GM19438 (cell line): ENCODE measurements around the gene AIFM3.
"Not testable (repeated sequence)": the region's sequence is repeated elsewhere in the genome, so short reads cannot be mapped to it uniquely, and the experiment has no call there.

ENCODE experiments used
- ATAC-seq: cut with Tn5 transposase; IDR thresholded peaks from one replicate; pipeline ENCODE4 v1.9.1; 2021; ENCODE audit warnings: low read depth; ENCODE audit not compliant: unreplicated experiment

The AIFM3 gene

GRCh38 chr22:20999350-21000206, 32.5 kb downstream of the AIFM3 start:
- ATAC-seq: no peak

GRCh38 chr22:21000207-21000986, 33.3 kb downstream of the AIFM3 start:
- ATAC-seq: no peak

- ATAC-seq: no peak
Observed at GRCh38 chr22:21000987-21001600, 34.0 kb downstream of the AIFM3 start.

GRCh38 chr22:21001601-21002325, 34.7 kb downstream of the AIFM3 start, which contains the start of gene THAP7:
Gene THAP7 (minus strand): TSS chr22:21002118. CDS start chr22:21001911, 207 bp downstream.
- ATAC-seq: peak; percentile 83

- ATAC-seq: no peak
Observed at GRCh38 chr22:21003782-21004181, 36.7 kb downstream of the AIFM3 start.

- not testable (repeated sequence) for ATAC-seq
Observed at GRCh38 chr22:21009208-21009607, 42.2 kb downstream of the AIFM3 start.

- no peak for ATAC-seq
Observed at GRCh38 chr22:21009638-21010425, 42.8 kb downstream of the AIFM3 start.

- ATAC-seq: no peak
Observed at GRCh38 chr22:21010426-21011113, 43.5 kb downstream of the AIFM3 start.

- ATAC-seq: no peak
Observed at GRCh38 chr22:21012446-21013407, 45.7 kb downstream of the AIFM3 start.

GRCh38 chr22:21013657-21014201, 46.7 kb downstream of the AIFM3 start:
- no peak for ATAC-seq

GRCh38 chr22:21014202-21014725, 47.2 kb downstream of the AIFM3 start:
- peak; percentile 85 for ATAC-seq

- ATAC-seq: no peak
Observed at GRCh38 chr22:21014726-21015465, 47.8 kb downstream of the AIFM3 start, which contains the start of gene P2RX6. Gene P2RX6 (plus strand): TSS chr22:21015165. CDS start chr22:21015175, 10 bp downstream.

GRCh38 chr22:21015466-21016006, 48.5 kb downstream of the AIFM3 start:
- no peak for ATAC-seq

GRCh38 chr22:21016644-21017420, 49.8 kb downstream of the AIFM3 start:
- no peak for ATAC-seq

- ATAC-seq: no peak
Observed at GRCh38 chr22:21018314-21018713, 51.3 kb downstream of the AIFM3 start.
